ENCODE measurements around the gene TNFRSF8.

The TNFRSF8 gene

GRCh38 chr1:12123172-12123571 is 60.1 kb downstream of the TNFRSF8 start:
- DNase-seq: no peak

- DNase-seq: peak; percentile 74 to 82
Measured at GRCh38 chr1:12124693-12125421, 61.8 kb downstream of the TNFRSF8 start.

- DNase-seq: peak in 1 of 2 donors; percentile 14
Measured at GRCh38 chr1:12125422-12126355, 62.6 kb downstream of the TNFRSF8 start.

GRCh38 chr1:12126781-12127180 is 63.7 kb downstream of the TNFRSF8 start:
- no peak for DNase-seq

- DNase-seq: no peak
Measured at GRCh38 chr1:12127206-12127810, 64.2 kb downstream of the TNFRSF8 start.

- DNase-seq: no peak
Measured at GRCh38 chr1:12128120-12128519, 65.0 kb downstream of the TNFRSF8 start.

GRCh38 chr1:12129624-12130023 is 66.5 kb downstream of the TNFRSF8 start:
- no peak for DNase-seq

GRCh38 chr1:12130466-12131130 is 67.5 kb downstream of the TNFRSF8 start:
- DNase-seq: no peak

GRCh38 chr1:12132078-12132477 is 69.0 kb downstream of the TNFRSF8 start:
- DNase-seq: no peak

GRCh38 chr1:12134716-12135115 is 71.6 kb downstream of the TNFRSF8 start:
- DNase-seq: no peak

GRCh38 chr1:12135612-12136011 is 72.5 kb downstream of the TNFRSF8 start:
- no peak for DNase-seq

GRCh38 chr1:12136916-12137610 is 74.0 kb downstream of the TNFRSF8 start:
- DNase-seq: no peak

- DNase-seq: no peak
Measured at GRCh38 chr1:12138196-12139168, 75.4 kb downstream of the TNFRSF8 start.

- no peak for DNase-seq
Measured at GRCh38 chr1:12140016-12140415, 76.9 kb downstream of the TNFRSF8 start.

GRCh38 chr1:12140515-12141162 is 77.5 kb downstream of the TNFRSF8 start:
- no peak for DNase-seq

- DNase-seq: no peak
Measured at GRCh38 chr1:12141163-12141850, 78.2 kb downstream of the TNFRSF8 start.

- no peak for DNase-seq
Measured at GRCh38 chr1:12142141-12142823, 79.2 kb downstream of the TNFRSF8 start.

GRCh38 chr1:12142891-12143630 is 80.0 kb downstream of the TNFRSF8 start:
- peak in 1 of 2 donors; percentile 52 for DNase-seq

Data from CD4-positive, alpha-beta T cell treated with Interleukin-1 beta for 1 hour (primary cell).